GM15510 (cell line): Measurements from ENCODE around the gene NHEJ1.

Source experiments
- POLR2A ChIP-seq: IDR thresholded peaks from 3 replicates; pipeline ENCODE4 v1.6.1; 2011; ENCODE audit warnings: borderline replicate concordance; ENCODE audit not compliant: insufficient read length; ENCODE audit errors: extremely low read depth

Gene NHEJ1

DNA sequence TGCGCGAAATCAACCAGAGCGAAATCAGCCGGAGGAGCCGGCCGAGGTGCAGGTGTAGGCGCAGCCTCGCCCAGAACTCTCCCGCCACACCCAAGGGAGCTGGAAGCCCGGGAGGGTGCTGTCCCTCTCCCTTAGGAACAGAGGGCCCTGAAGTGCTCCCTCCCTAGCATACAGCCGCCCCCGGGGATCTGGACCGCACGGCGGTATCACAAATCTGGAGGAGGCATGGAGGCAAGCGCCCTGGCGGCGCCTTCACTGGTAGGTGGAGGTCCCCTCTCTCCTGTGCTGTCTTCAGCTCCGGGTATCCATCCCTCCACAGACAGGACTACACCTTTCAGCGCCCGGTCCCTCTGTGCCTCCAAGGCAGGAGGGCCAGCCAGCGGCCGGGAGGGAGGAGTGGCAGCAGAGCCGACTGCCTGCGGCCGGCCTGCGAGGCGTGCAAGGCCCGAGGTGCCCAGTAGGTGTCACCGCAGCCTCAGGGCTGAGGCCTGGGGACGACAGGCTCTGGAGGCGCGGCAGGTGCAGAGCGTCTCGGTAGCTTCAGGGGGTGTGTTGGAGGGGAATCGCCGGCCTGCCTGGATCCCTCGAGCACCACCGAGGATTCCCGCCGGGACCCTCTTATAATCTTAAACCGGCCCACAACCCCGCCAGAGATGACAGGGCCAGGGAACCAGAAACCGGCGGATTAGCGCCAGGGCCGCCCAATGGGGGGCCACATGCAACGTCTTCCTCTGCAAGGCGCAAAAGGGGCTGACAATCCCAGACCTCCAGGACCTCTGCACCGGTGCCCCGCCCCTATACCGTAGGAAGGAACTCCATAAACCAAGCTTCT lies 102.7 kb downstream of the NHEJ1 start:
- no peak for TF ChIP-seq POLR2A

DNA sequence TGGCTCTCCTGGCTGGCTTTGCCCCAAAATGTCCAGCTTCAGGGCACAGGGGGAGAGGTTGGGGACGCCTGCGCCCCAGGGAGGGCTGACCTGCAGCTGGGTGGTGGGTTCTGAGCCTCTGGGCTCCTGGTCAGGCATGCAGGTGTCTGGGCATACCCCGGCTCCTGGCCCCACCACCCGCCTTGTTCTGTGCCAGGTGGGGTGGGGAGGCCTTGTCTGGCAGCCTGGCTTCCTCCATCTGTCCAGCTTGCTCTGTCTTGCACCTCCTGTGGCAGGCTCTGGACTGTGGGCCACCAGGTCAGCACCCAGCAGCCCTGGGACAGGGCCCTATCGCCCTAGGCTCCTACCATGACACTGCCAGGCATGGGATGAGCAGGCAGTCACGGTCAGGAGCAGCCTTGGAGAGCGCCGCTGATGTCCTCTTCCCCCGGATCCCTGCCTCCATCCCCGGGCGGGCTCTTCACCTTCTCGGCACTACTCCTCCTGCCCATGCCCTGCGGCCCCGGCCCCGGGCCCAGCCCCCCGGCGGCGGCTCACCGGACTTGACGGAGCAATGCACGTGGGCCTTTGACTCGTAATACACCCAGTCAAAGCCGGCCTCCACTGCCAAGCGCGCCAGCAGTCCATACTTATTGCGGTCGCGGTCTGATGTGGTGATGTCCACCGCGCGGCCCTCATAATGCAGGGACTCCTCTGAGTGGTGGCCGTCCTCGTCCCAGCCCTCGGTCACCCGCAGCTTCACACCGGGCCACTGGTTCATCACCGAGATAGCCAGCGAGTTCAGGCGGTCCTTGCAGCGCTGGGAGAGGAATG lies 103.5 kb downstream of the NHEJ1 start:
- no peak for TF ChIP-seq POLR2A

DNA sequence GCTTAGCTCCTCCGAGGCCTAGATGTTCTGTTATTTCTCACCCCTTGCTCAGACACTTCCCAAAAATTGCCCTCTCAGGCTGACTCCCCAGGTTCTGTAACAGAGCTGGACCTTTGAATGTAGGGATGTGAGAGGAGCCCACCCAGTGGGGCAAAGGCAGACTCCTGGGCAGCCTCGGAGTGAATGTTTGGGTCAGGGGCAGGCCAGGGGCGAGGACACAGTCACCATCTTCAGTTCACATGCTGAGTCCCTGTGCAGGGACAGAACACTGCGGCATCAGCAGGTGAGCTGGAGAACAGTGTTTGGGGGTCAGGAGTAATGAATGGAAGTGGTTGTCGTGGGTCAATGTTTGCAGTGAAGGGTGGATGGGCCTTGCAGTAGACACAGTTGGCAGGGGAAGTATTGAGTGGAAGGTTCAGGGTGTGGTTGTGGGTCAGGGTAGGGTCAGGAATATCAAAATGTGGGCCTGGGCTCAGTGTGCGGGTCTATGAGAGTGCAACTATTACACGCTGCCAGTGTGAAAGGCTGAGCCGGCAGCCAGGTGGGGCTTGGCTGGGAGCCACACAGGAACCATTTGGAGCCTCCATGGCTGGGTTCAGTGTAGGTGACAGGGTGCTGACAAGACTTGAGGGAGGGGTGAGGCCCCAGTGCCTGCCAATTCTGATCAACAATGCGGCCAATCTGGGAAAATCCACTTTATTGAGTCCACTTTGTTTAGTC lies 104.3 kb downstream of the NHEJ1 start:
- no peak for TF ChIP-seq POLR2A

DNA sequence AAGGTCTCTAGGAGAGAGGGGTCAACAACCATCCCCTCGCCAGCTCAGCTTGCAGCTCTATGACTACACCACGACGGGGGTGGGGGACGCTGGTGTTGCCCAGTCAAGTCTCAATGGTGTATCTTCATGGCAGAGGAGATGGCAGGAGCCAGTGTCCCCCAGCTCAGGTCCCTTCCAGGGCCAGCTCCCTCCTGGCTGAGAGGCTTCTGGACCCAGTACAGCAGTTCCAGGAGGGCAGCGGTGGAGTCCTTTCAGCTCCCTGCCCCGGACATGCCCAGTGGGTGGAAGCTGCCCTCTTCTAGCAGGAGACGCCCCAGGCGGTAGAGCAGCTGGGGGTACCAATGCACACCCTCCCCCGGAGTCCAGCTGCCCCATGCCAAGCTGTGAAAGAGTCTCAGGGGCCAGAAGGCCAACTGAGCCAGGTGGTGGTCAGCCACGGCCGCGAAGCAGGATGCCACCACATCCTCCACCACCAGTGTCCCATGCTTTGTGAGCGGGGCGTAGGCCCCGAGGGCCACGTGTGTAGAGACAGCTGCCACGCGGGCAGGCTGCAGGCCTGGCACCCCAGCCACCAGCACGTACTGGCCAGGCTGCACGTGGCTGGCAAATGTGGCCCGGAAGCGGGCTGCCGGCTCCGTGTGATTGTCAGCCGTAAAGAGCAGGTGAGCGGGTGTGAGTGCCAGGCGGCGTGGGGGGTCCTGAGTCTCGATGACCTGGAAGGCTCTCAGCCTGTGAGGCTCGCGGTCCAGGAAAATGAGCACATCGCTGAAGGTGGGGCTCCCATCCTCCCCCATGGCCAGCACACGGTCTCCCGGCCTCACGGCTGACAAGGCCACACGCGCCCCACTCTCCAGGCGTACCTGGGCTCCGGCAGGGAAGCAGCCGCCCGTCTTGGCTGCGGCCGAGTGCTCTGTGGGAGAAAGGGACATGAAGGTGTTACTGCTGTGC lies 105.4 kb downstream of the NHEJ1 start:
- no peak for TF ChIP-seq POLR2A

DNA sequence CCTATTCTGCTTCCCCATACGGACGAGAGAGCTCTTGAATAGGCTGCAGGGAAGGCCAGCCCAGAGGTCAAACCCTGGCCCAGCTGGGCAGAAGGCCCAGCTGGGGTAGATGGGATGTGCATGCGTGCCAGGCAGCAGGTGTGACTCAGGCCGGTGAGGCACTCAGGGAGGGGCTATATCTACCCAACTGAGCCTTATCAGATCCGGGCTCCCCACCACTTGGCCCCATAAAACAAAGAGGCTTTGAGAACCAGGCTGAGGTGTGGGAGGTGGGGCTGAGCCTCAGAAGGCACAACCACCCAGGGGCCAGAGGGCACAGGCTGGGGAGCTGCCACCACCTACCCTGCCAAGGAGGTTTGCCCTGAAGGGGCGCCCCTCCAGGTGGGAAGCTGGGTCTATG lies 111.3 kb downstream of the NHEJ1 start:
- TF ChIP-seq POLR2A: no peak

DNA sequence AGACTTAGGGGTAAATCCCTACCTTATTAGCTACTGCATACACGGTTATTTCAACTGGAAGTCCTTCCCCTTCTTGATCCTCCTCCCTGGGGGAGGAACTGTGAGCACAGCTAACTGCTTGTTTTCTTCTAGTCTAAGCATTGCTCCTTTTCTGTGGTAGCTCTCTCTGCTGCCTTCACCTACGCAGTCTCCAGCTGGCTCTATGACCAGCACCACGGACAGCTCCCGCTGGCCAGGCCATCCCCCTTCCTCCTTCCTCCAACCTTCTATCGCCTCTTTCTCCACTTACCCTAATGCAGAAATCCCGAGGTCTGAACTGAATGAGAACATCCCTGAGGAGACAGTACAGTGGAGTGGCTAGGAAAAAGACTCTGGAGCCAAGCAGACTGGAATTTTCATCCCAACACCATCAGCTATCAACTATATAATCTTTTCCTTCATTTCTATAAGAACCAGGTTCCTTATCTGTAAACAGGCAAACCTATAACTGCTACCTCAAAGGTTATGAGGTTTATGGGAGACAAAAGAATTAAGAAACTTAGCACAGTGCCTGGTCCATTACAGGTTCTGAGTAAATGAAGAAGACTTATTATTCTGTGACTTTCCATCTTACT lies 114.6 kb downstream of the NHEJ1 start:
- TF ChIP-seq POLR2A: no peak

DNA sequence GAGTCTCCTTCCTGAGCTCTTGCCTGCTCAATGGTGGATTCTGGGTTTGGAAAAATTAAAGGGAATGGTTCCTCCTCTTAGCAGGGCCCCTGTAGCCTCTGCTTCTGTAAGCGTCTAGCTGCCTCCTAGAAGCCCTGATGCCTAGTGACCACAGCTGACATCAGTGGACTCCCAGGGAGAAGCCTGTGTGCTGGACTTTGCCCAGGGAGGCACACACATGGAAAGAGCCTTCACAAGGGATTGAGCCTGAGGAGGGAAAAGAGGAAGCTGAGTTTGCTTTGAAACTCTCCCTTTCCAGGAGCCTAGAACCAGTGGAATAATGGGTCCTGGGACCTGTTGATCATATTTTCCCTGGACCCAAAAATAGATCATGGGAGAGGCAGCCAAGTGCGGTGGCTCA lies 117.9 kb downstream of the NHEJ1 start:
- TF ChIP-seq POLR2A: no peak

DNA sequence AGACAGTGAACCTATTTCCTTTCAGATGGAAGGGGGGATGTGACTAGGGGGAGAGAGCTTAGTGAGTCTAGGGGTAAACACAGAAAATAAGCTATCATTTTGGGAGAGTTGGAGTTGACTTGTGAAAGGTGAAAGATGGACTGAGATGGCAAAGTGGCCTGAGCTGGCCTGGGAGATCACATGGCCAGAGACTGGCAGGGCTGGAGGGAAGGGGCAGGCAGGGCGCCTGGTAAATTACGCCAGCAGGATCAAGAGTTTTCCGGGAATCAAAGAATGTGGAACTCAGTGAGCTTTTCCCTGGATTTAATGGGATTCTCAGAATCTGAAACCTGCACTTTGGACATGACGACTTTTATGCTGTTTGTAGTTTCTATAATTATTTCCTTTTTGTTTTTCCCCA lies 118.5 kb downstream of the NHEJ1 start:
- TF ChIP-seq POLR2A: no peak

DNA sequence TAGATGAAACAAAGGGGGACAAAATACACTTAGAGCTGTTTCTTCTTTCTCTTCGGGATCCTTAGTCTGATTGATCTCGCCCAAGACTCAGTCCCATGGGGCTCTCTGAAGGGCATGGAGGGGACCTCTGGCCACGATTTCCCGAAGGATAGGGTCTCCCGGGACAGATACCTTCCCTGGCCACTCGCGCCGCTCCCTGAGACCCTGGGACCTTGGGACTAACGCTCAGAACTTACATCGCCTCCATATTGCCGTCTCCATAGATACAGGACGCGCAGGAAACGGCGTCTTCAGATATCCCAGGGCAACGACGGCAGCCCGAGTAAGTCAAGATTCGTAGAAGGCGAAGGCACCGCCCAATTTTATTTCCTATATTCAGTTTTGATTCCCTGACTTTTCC lies 119.4 kb downstream of the NHEJ1 start, which contains the start of gene CFAP65:
Gene CFAP65 (minus strand): TSS at position 265 of the 400 bp plus-strand sequence. CDS start 2,468 bp downstream, outside the sequence.
- TF ChIP-seq POLR2A: no peak

DNA sequence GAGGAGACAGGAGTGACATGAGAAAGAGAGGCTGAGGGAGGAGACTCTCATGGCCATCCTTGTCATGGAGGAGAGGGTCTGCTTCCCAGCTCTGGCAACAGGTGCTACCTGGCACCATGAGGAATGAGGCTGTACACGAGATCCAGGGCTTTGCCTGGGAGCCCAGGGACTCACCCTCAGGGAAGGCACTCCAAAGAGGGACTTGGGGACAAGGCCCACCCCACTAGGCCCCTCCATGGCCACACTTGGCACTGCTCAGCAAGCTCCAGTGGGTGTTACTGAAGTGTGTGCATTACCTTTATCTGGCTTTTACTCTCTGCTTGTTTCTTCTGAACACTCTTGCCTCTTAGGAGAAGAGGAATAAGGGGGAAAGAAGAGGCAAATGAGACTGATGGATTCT lies 122.0 kb downstream of the NHEJ1 start:
- TF ChIP-seq POLR2A: no peak

DNA sequence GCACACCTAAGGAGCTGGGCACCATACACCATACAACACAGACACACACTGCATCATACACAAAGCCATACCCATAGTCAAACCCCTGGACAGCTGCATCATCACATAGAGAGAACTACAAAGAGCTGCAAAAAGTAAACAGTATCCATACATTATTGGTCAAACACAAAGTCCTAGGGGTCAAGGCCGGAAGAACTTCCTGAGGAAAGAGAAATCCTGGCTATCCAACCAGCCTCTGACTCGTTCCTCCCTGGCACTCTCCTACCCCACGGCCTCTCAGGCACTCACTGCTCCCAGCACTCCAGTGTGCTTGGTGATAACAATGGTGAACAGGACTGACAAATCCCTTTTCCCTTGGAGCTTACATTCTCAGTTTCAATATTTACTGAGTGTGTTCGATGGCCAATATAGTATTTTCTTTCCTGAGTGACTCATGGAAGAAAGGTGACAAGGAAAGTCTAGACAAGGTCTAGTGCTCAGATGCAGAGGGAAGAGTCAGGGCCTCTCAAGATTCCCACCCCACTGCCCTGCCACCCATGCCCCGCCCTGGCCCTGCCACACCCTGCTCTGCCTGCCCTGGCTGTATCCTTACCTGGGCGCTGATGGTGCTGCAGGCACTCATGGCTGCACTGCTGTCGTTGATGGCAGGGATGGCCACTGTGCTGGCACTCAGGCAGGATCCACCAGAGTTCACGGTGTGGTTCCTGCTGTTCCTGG lies 122.7 kb downstream of the NHEJ1 start:
- TF ChIP-seq POLR2A: no peak

DNA sequence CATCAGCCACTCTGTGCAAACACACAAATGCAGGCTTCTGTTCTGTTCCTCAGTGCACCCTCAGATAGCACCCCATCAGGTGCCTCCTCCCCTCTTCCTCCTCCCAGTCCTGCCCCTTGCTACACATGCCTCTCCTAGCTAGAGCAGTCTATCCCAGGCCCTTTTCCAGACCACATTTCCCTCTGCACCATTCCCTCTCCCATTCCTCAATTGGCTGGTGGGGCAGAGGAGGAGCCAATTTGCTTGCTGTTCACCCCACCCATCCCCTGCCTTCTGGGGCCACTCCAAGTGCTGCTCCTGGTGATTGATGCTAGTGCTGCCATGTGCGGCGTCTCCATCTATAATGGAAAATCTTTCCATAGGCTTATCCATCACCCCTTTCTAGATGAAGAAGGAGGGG lies 124.7 kb downstream of the NHEJ1 start:
- no peak for TF ChIP-seq POLR2A

DNA sequence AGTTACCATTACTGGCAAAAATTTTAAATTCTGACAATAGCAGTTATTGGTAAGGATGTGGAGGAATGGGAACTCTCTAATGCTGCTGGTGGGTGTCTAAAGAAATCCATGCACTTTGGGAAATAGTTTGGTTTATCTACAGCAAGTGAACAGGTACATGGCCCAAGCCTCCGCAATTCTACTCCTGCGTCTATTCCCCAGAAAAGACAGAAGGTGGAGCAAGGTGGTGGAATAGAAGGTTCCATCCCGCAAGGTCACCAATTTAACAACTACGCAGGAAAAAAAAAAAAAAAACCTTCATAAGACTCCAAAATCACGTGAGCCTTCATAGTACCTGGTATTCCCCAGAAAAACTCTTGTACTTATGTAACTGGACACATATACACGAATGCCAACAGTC lies 125.8 kb downstream of the NHEJ1 start:
- no peak for TF ChIP-seq POLR2A
